Naive thymus-derived CD4-positive, alpha-beta T cell (primary cell): ENCODE data around the gene UXS1. TPM values are rescaled to one million over a fixed set of nuclear protein-coding genes. Genes with fewer than 3 reads are reported as not detected.
A peak's percentile ranks its signal among the peaks of the same experiment; 100 is the strongest.
"Not testable (repeated sequence)": the region's sequence is repeated elsewhere in the genome, so short reads cannot be mapped to it uniquely, and the experiment has no call there.

Experiments
- ATAC-seq: fragments of 150-1000 bp; cut with Tn5 transposase; 2 replicates; pipeline ENCODE4 v1.10.0; 2021; ENCODE audit warnings: mild to moderate bottlenecking, moderate library complexity
- CTCF ChIA-PET: fragments of 350-600 bp; sonication (Branson Sonifier 250); formaldehyde crosslinking; loops from one replicate; lab custom pipeline; 2021; ENCODE audit warnings: antibody characterized with exemption; lab: Charles Lee
- POLR2A ChIA-PET: fragments of 350-600 bp; sonication (Branson Sonifier 250); formaldehyde crosslinking; loops from one replicate; lab custom pipeline; 2021; ENCODE audit warnings: antibody characterized with exemption, inconsistent platforms; lab: Charles Lee
- DNase-seq, 9 donors: peaks; one replicate each; pipeline versions ENCODE4 v3.0.0 to v3.0.0-alpha.2; 2020 to 2022; ENCODE audit warnings: mixed read lengths in 1 of 9
- H3K27ac ChIP-seq: one replicate; pipeline ENCODE4 v1.7.0; 2013; ENCODE audit warnings: mild to moderate bottlenecking, low read depth, low read length, moderate library complexity
- H3K27me3 ChIP-seq, 2 donors: one replicate each; pipeline ENCODE4 v1.7.0; 2013; ENCODE audit warnings: low read length in 2 of 2, mild to moderate bottlenecking in 2 of 2, moderate library complexity in 2 of 2; ENCODE audit not compliant: control insufficient read depth in 2 of 2, insufficient read depth in 2 of 2
- H3K36me3 ChIP-seq, 3 experiments: 1 replicate in 2 of 3; 2 replicates in 1 of 3; pipeline ENCODE4 v1.7.0; 2013; ENCODE audit warnings: low read length in 3 of 3, mild to moderate bottlenecking in 3 of 3, moderate library complexity in 1 of 3; ENCODE audit not compliant: insufficient read depth in 3 of 3, control insufficient read depth in 2 of 3
- H3K4me1 ChIP-seq, 2 donors: one replicate each; pipeline ENCODE4 v1.7.0; 2013; ENCODE audit warnings: low read length in 2 of 2, mild to moderate bottlenecking in 2 of 2, moderate library complexity in 1 of 2; ENCODE audit not compliant: control insufficient read depth in 2 of 2, insufficient read depth in 2 of 2
- H3K4me3 ChIP-seq: 2 replicates; pipeline ENCODE4 v1.7.0; 2013; ENCODE audit warnings: mild to moderate bottlenecking, low read length
- H3K9me3 ChIP-seq, 3 experiments: 1 replicate in 2 of 3; 2 replicates in 1 of 3; pipeline ENCODE4 v1.7.0; 2013; ENCODE audit warnings: low read length in 3 of 3; ENCODE audit not compliant: control insufficient read depth in 2 of 3
- H3K27ac Mint-ChIP-seq, 9 donors: one replicate each; pipeline ENCODE4 v1.8.0; 2020 to 2022; ENCODE audit warnings: mixed read lengths in 9 of 9, mild to moderate bottlenecking in 8 of 9, moderate library complexity in 5 of 9, inconsistent platforms in 2 of 9
- H3K27me3 Mint-ChIP-seq, 5 donors: one replicate each; pipeline ENCODE4 v1.8.0; 2021 to 2022; ENCODE audit warnings: mixed read lengths in 5 of 5, mild to moderate bottlenecking in 1 of 5
- H3K36me3 Mint-ChIP-seq, 5 donors: one replicate each; pipeline ENCODE4 v1.8.0; 2020 to 2022; ENCODE audit warnings: mixed read lengths in 5 of 5, mild to moderate bottlenecking in 3 of 5, inconsistent platforms in 1 of 5
- H3K4me1 Mint-ChIP-seq, 7 donors: one replicate each; pipeline ENCODE4 v1.8.0; 2020 to 2022; ENCODE audit warnings: mixed read lengths in 7 of 7, mild to moderate bottlenecking in 3 of 7, inconsistent platforms in 1 of 7
- H3K4me3 Mint-ChIP-seq, 10 donors: one replicate each; pipeline ENCODE4 v1.8.0; 2020 to 2022; ENCODE audit warnings: mild to moderate bottlenecking in 10 of 10, mixed read lengths in 10 of 10, moderate library complexity in 6 of 10, inconsistent platforms in 2 of 10
- H3K9me3 Mint-ChIP-seq, 11 donors: one replicate each; pipeline ENCODE4 v1.8.0; 2020 to 2022; ENCODE audit warnings: mixed read lengths in 11 of 11, mild to moderate bottlenecking in 4 of 11, inconsistent platforms in 1 of 11, moderate library complexity in 1 of 11
- intact Hi-C, 2 donors: fragments of 100-400 bp; cut with micrococcal nuclease; formaldehyde crosslinking; loops; one replicate each; pipeline ENCODE4 v1.15.1; 2023
- polyA plus RNA-seq, 2 donors: library from polyadenylated mRNA; unstranded; fragments of 300-500 nt; fragmentation: Illumina TruSeq; gene quantifications; one replicate each; pipeline ENCODE4 v1.2.3, GENCODE V29; 2021
- total RNA-seq, 6 experiments: library from RNA in 5 of 6; stranded (reverse) in 5 of 6; gene quantifications; 1 replicate in 5 of 6; 2 replicates in 1 of 6; pipeline ENCODE4 v1.2.3 and lab custom pipeline; 2021 to 2026

UXS1 gene
- total and polyA plus RNA-seq, 7 experiments from 2014 or later, result 52.3 to 185 (median 93.3) TPM

- H3K27me3 Mint-ChIP-seq, result peaks cover 0 to 31% (median 0%) of the 10 kb centered on the region in 5 donors
- H3K27ac Mint-ChIP-seq, H3K27me3 ChIP-seq, ATAC-seq, intact Hi-C loops, H3K9me3 ChIP-seq, DNase-seq, H3K27ac ChIP-seq, H3K4me3 ChIP-seq, H3K36me3 ChIP-seq, H3K4me1 ChIP-seq, H3K36me3 Mint-ChIP-seq, CTCF ChIA-PET, H3K4me1 Mint-ChIP-seq, H3K4me3 Mint-ChIP-seq: not testable (repeated sequence)
- POLR2A ChIA-PET, result interaction anchor here (1.0 kb wide), 1 partner anchor 22 kb away, joined by 3 read pairs; no protein-coding TSS in a partner anchor
- H3K9me3 Mint-ChIP-seq, result peaks cover 0 to 10% (median 4%) of the 10 kb centered on the region in 11 donors
These were observed 10.4 kb upstream of the UXS1 start for GRCh38 chr2:106204551-106204950.

DNA sequence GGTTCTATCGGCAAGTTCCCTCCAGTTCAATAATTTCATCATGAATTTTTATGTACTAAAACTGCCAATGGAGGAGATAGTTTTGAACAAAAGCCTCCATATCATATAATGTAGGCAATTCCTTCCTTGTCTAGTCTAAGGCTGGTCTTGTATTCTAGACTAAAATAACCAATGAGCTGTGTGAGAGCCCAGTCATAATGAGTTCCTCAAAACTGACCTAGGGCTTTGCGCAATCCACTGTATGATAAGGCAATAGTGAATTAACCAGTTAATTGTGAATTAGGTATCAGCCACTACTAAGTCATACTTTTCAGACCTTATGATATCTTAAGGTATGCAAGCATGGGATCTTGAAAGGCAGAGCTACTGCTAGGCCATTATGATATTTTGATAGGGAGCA is 7.6 kb upstream of the UXS1 start:
- Mint-ChIP-seq H3K9me3 (peaks cover 0 to 2% (median 0%) of the 10 kb centered on the region in 11 donors), H3K27ac (no peak overlapping the region), H3K27me3 (peaks cover 0 to 31% (median 0%) of the 10 kb centered on the region in 5 donors), H3K4me3 (no peak overlapping the region), H3K4me1 (peaks cover 0 to 6% (median 3%) of the 10 kb centered on the region in 7 donors), H3K36me3 (no peaks in the 10 kb centered on the region)
- no peak overlapping the region for H3K27ac ChIP-seq
- H3K9me3 ChIP-seq, result no peaks in the 10 kb centered on the region
- no peaks in the 10 kb centered on the region for H3K36me3 ChIP-seq
- intact Hi-C loops, result no loop called here
- POLR2A ChIA-PET, result no interaction called here
- H3K27me3 ChIP-seq, result no peaks in the 10 kb centered on the region
- ATAC-seq (peak; percentile 54), DNase-seq (no peak)
- CTCF ChIA-PET, result no interaction called here
- H3K4me1 ChIP-seq, result peaks cover 0 to 5% of the 10 kb centered on the region in 2 donors
- H3K4me3 ChIP-seq, result no peak overlapping the region

GRCh38 chr2:106197878-106198277 is 3.8 kb upstream of the UXS1 start:
- peaks cover 0 to 32% (median 0%) of the 10 kb centered on the region in 5 donors for H3K27me3 Mint-ChIP-seq
- ChIA-PET POLR2A (interaction anchor here (0.6 to 0.7 kb wide), 3 partner anchors 18 to 616 kb away, joined by 3 to 4 read pairs (median 4); no protein-coding TSS in a partner anchor), CTCF (no interaction called here)
- H3K36me3 Mint-ChIP-seq, result peaks cover 0 to 2% (median 0%) of the 10 kb centered on the region in 5 donors
- no peak for ATAC-seq
- Histone ChIP-seq H3K36me3 (peaks cover 0 to 3% (median 0%) of the 10 kb centered on the region in 3 experiments), H3K4me1 (peaks cover 5 to 8% of the 10 kb centered on the region in 2 donors), H3K27me3 (no peaks in the 10 kb centered on the region), H3K4me3 (no peak overlapping the region), H3K9me3 (no peaks in the 10 kb centered on the region), H3K27ac (no peak overlapping the region)
- H3K9me3 Mint-ChIP-seq, result peaks cover 0 to 2% (median 0%) of the 10 kb centered on the region in 11 donors
- H3K4me1 Mint-ChIP-seq, result peaks cover 11 to 16% (median 13%) of the 10 kb centered on the region in 7 donors
- no peak overlapping the region for H3K27ac Mint-ChIP-seq
- H3K4me3 Mint-ChIP-seq, result no peak overlapping the region
- intact Hi-C loops, result loop anchor here in 1 of 2 donors (10.0 kb wide), 2 partner anchors 53 to 403 kb away; no protein-coding TSS in a partner anchor
- no peak for DNase-seq

GRCh38 chr2:106195981-106196380 is 1.9 kb upstream of the UXS1 start:
- H3K4me3 Mint-ChIP-seq, result peak overlapping the region in 2 of 10 donors; percentile 93 to 98
- H3K4me1 ChIP-seq, result peaks cover 17 to 25% of the 10 kb centered on the region in 2 donors
- H3K27me3 ChIP-seq, result no peaks in the 10 kb centered on the region
- H3K9me3 ChIP-seq, result no peaks in the 10 kb centered on the region
- peaks cover 0 to 25% (median 0%) of the 10 kb centered on the region in 5 donors for H3K27me3 Mint-ChIP-seq
- peaks cover 0 to 7% (median 1%) of the 10 kb centered on the region in 5 donors for H3K36me3 Mint-ChIP-seq
- CTCF ChIA-PET, result no interaction called here
- peaks cover 27 to 35% (median 31%) of the 10 kb centered on the region in 7 donors for H3K4me1 Mint-ChIP-seq
- H3K27ac Mint-ChIP-seq, result no peak overlapping the region
- H3K27ac ChIP-seq, result no peak overlapping the region
- H3K9me3 Mint-ChIP-seq, result no peaks in the 10 kb centered on the region
- no peak overlapping the region for H3K4me3 ChIP-seq
- DNase-seq, result no peak
- no peak for ATAC-seq
- peaks cover 0 to 3% (median 0%) of the 10 kb centered on the region in 3 experiments for H3K36me3 ChIP-seq
- POLR2A ChIA-PET, result interaction anchor here (0.9 to 2.0 kb wide), 4 partner anchors 20 to 39 kb away, joined by 3 to 19 read pairs (median 4); no protein-coding TSS in a partner anchor
- intact Hi-C loops, result loop anchor here in 1 of 2 donors (2.0 to 10.0 kb wide), 5 partner anchors 51 to 1157 kb away; partner anchors contain the start of gene MRPS9

GRCh38 chr2:106195456-106195855 is 1.4 kb upstream of the UXS1 start:
- ChIA-PET CTCF (no interaction called here), POLR2A (interaction anchor here (0.6 to 2.0 kb wide), 8 partner anchors 14 to 98 kb away, joined by 3 to 19 read pairs (median 4); no protein-coding TSS in a partner anchor)
- intact Hi-C loops, result loop anchor here in 1 of 2 donors (2.0 to 10.0 kb wide), 5 partner anchors 51 to 1157 kb away; partner anchors contain the start of gene MRPS9
- H3K27ac ChIP-seq, result no peak overlapping the region
- H3K27me3 ChIP-seq, result no peaks in the 10 kb centered on the region
- peak overlapping the region in 7 of 9 donors; percentile 68 to 96 (median 93) for H3K27ac Mint-ChIP-seq
- H3K9me3 ChIP-seq, result no peaks in the 10 kb centered on the region
- no peak overlapping the region for H3K4me3 ChIP-seq
- peaks cover 0 to 22% (median 0%) of the 10 kb centered on the region in 5 donors for H3K27me3 Mint-ChIP-seq
- peaks cover 0 to 8% (median 3%) of the 10 kb centered on the region in 5 donors for H3K36me3 Mint-ChIP-seq
- DNase-seq (no peak), ATAC-seq (no peak)
- peaks cover 17 to 30% of the 10 kb centered on the region in 2 donors for H3K4me1 ChIP-seq
- no peaks in the 10 kb centered on the region for H3K9me3 Mint-ChIP-seq
- peaks cover 0 to 3% (median 0%) of the 10 kb centered on the region in 3 experiments for H3K36me3 ChIP-seq
- H3K4me1 Mint-ChIP-seq, result peaks cover 30 to 39% (median 36%) of the 10 kb centered on the region in 7 donors
- H3K4me3 Mint-ChIP-seq, result peak overlapping the region; percentile 79 to 99 (median 92)

GRCh38 chr2:106193690-106193976 is 468 bp downstream of the UXS1 start:
- intact Hi-C loops, result loop anchor here (1.0 to 10.0 kb wide), 6 partner anchors 9 to 1156 kb away; partner anchors contain the start of genes C2orf49 (in 1 of the 2) and MRPS9 (in 1 of the 2)
- Histone ChIP-seq H3K4me3 (peak overlapping the region; percentile 62), H3K27ac (peak overlapping the region; percentile 82), H3K9me3 (no peaks in the 10 kb centered on the region), H3K27me3 (no peaks in the 10 kb centered on the region), H3K4me1 (peaks cover 17 to 48% of the 10 kb centered on the region in 2 donors), H3K36me3 (peaks cover 0 to 3% (median 0%) of the 10 kb centered on the region in 3 experiments)
- Mint-ChIP-seq H3K27ac (peak overlapping the region in 6 of 9 donors; percentile 5 to 88 (median 42)), H3K27me3 (peaks cover 0 to 15% (median 0%) of the 10 kb centered on the region in 5 donors), H3K9me3 (no peaks in the 10 kb centered on the region), H3K4me3 (peak overlapping the region; percentile 79 to 99 (median 88)), H3K36me3 (peaks cover 0 to 20% (median 7%) of the 10 kb centered on the region in 5 donors), H3K4me1 (peaks cover 45 to 57% (median 52%) of the 10 kb centered on the region in 7 donors)
- ChIA-PET CTCF (interaction anchor here (0.7 to 1.8 kb wide), 7 partner anchors 24 to 90 kb away, joined by 3 to 9 read pairs (median 4); no protein-coding TSS in a partner anchor), POLR2A (interaction anchor here (0.7 to 2.2 kb wide), 7 partner anchors 10 to 98 kb away, joined by 3 to 52 read pairs (median 4); no protein-coding TSS in a partner anchor)
- no peak for DNase-seq
- ATAC-seq, result no peak
